ENCODE results near the gene ANKDD1B. TPM values are rescaled to one million over a fixed set of nuclear protein-coding genes. Genes with fewer than 3 reads are reported as not detected.

Gene ANKDD1B
- total RNA-seq, 1 experiment from 2014 or later = 0.52 TPM

GRCh38 chr5:75637949-75638348 lies 26.7 kb downstream of the ANKDD1B start:
- Histone ChIP-seq H3K4me2 (ENCODE audit: low read depth, low read length, poor library complexity, severe bottlenecking) (no peak overlapping the region), H3K9me3 (ENCODE audit: low read length) (no peaks in the 10 kb centered on the region), H4K20me1 (ENCODE audit: insufficient read depth, low read depth, low read length) (no peaks in the 10 kb centered on the region), H3K4me1 (ENCODE audit: low read length) (no peaks in the 10 kb centered on the region), H3K4me3 (ENCODE audit: low read length) (no peak overlapping the region), H3K27ac (ENCODE audit: low read length) (no peak overlapping the region), H2AFZ (ENCODE audit: low read length) (no peak overlapping the region), H3K36me3 (ENCODE audit: insufficient read depth, low read length) (no peaks in the 10 kb centered on the region), H3K27me3 (ENCODE audit: low read length) (no peaks in the 10 kb centered on the region), H3K9me2 (replicated peaks; ENCODE audit: insufficient read depth, low read length) (no peaks in the 10 kb centered on the region), H3K79me2 (ENCODE audit: low read length) (no peaks in the 10 kb centered on the region), H3K9ac (ENCODE audit: low read length) (no peak overlapping the region)
- no peak for DNase-seq

- no peaks in the 10 kb centered on the region for H3K4me1 ChIP-seq (ENCODE audit: low read length)
- no peaks in the 10 kb centered on the region for H3K79me2 ChIP-seq (ENCODE audit: low read length)
- no peak overlapping the region for H3K4me3 ChIP-seq (ENCODE audit: low read length)
- H4K20me1 ChIP-seq (ENCODE audit: insufficient read depth, low read depth, low read length) = no peaks in the 10 kb centered on the region
- no peak for DNase-seq
- no peaks in the 10 kb centered on the region for H3K36me3 ChIP-seq (ENCODE audit: insufficient read depth, low read length)
- H2AFZ ChIP-seq (ENCODE audit: low read length) = no peak overlapping the region
- no peaks in the 10 kb centered on the region for H3K9me3 ChIP-seq (ENCODE audit: low read length)
- no peak overlapping the region for H3K27ac ChIP-seq (ENCODE audit: low read length)
- no peaks in the 10 kb centered on the region for H3K9me2 ChIP-seq (replicated peaks; ENCODE audit: insufficient read depth, low read length)
- H3K9ac ChIP-seq (ENCODE audit: low read length) = no peak overlapping the region
- H3K27me3 ChIP-seq (ENCODE audit: low read length) = no peaks in the 10 kb centered on the region
- no peak overlapping the region for H3K4me2 ChIP-seq (ENCODE audit: low read depth, low read length, poor library complexity, severe bottlenecking)
Measured at GRCh38 chr5:75639535-75640311, 28.5 kb downstream of the ANKDD1B start.

- Histone ChIP-seq H3K27me3 (ENCODE audit: low read length) (no peaks in the 10 kb centered on the region), H4K20me1 (ENCODE audit: insufficient read depth, low read depth, low read length) (no peaks in the 10 kb centered on the region), H3K79me2 (ENCODE audit: low read length) (no peaks in the 10 kb centered on the region), H3K4me3 (ENCODE audit: low read length) (no peak overlapping the region), H3K9me2 (replicated peaks; ENCODE audit: insufficient read depth, low read length) (no peaks in the 10 kb centered on the region), H3K9me3 (ENCODE audit: low read length) (no peaks in the 10 kb centered on the region), H3K4me1 (ENCODE audit: low read length) (no peaks in the 10 kb centered on the region), H3K36me3 (ENCODE audit: insufficient read depth, low read length) (no peaks in the 10 kb centered on the region), H3K27ac (ENCODE audit: low read length) (no peak overlapping the region), H3K9ac (ENCODE audit: low read length) (no peak overlapping the region), H2AFZ (ENCODE audit: low read length) (no peak overlapping the region), H3K4me2 (ENCODE audit: low read depth, low read length, poor library complexity, severe bottlenecking) (no peak overlapping the region)
- DNase-seq = no peak
Measured at GRCh38 chr5:75640395-75640794, 29.1 kb downstream of the ANKDD1B start.

GRCh38 chr5:75640826-75641225 lies 29.6 kb downstream of the ANKDD1B start:
- no peak overlapping the region for H3K4me3 ChIP-seq (ENCODE audit: low read length)
- H3K4me2 ChIP-seq (ENCODE audit: low read depth, low read length, poor library complexity, severe bottlenecking) = no peak overlapping the region
- no peaks in the 10 kb centered on the region for H3K79me2 ChIP-seq (ENCODE audit: low read length)
- no peaks in the 10 kb centered on the region for H3K27me3 ChIP-seq (ENCODE audit: low read length)
- H3K4me1 ChIP-seq (ENCODE audit: low read length) = no peaks in the 10 kb centered on the region
- H3K27ac ChIP-seq (ENCODE audit: low read length) = no peak overlapping the region
- H3K9ac ChIP-seq (ENCODE audit: low read length) = no peak overlapping the region
- H3K9me2 ChIP-seq (replicated peaks; ENCODE audit: insufficient read depth, low read length) = no peaks in the 10 kb centered on the region
- no peak for DNase-seq
- no peaks in the 10 kb centered on the region for H3K36me3 ChIP-seq (ENCODE audit: insufficient read depth, low read length)
- H2AFZ ChIP-seq (ENCODE audit: low read length) = no peak overlapping the region
- no peaks in the 10 kb centered on the region for H3K9me3 ChIP-seq (ENCODE audit: low read length)
- H4K20me1 ChIP-seq (ENCODE audit: insufficient read depth, low read depth, low read length) = no peaks in the 10 kb centered on the region

- no peaks in the 10 kb centered on the region for H3K36me3 ChIP-seq (ENCODE audit: insufficient read depth, low read length)
- H3K9me3 ChIP-seq (ENCODE audit: low read length) = no peaks in the 10 kb centered on the region
- H3K4me3 ChIP-seq (ENCODE audit: low read length) = no peak overlapping the region
- no peak for DNase-seq
- no peaks in the 10 kb centered on the region for H3K27me3 ChIP-seq (ENCODE audit: low read length)
- H2AFZ ChIP-seq (ENCODE audit: low read length) = no peak overlapping the region
- no peaks in the 10 kb centered on the region for H3K9me2 ChIP-seq (replicated peaks; ENCODE audit: insufficient read depth, low read length)
- no peaks in the 10 kb centered on the region for H3K79me2 ChIP-seq (ENCODE audit: low read length)
- H4K20me1 ChIP-seq (ENCODE audit: insufficient read depth, low read depth, low read length) = no peaks in the 10 kb centered on the region
- no peak overlapping the region for H3K4me2 ChIP-seq (ENCODE audit: low read depth, low read length, poor library complexity, severe bottlenecking)
- no peaks in the 10 kb centered on the region for H3K4me1 ChIP-seq (ENCODE audit: low read length)
- H3K27ac ChIP-seq (ENCODE audit: low read length) = no peak overlapping the region
- no peak overlapping the region for H3K9ac ChIP-seq (ENCODE audit: low read length)
Measured at GRCh38 chr5:75648712-75649111, 37.5 kb downstream of the ANKDD1B start.

GRCh38 chr5:75651575-75652238 lies 40.5 kb downstream of the ANKDD1B start:
- Histone ChIP-seq H3K4me2 (ENCODE audit: low read depth, low read length, poor library complexity, severe bottlenecking) (no peak overlapping the region), H3K9me2 (replicated peaks; ENCODE audit: insufficient read depth, low read length) (no peaks in the 10 kb centered on the region), H2AFZ (ENCODE audit: low read length) (no peak overlapping the region), H3K9me3 (ENCODE audit: low read length) (no peaks in the 10 kb centered on the region), H4K20me1 (ENCODE audit: insufficient read depth, low read depth, low read length) (no peaks in the 10 kb centered on the region), H3K9ac (ENCODE audit: low read length) (no peak overlapping the region), H3K27me3 (ENCODE audit: low read length) (no peaks in the 10 kb centered on the region), H3K27ac (ENCODE audit: low read length) (no peak overlapping the region), H3K4me3 (ENCODE audit: low read length) (no peak overlapping the region), H3K4me1 (ENCODE audit: low read length) (no peaks in the 10 kb centered on the region), H3K79me2 (ENCODE audit: low read length) (no peaks in the 10 kb centered on the region), H3K36me3 (ENCODE audit: insufficient read depth, low read length) (no peaks in the 10 kb centered on the region)
- DNase-seq = no peak

- Histone ChIP-seq H3K4me1 (ENCODE audit: low read length) (no peaks in the 10 kb centered on the region), H3K9ac (ENCODE audit: low read length) (no peak overlapping the region), H3K36me3 (ENCODE audit: insufficient read depth, low read length) (no peaks in the 10 kb centered on the region), H3K9me3 (ENCODE audit: low read length) (no peaks in the 10 kb centered on the region), H3K4me2 (ENCODE audit: low read depth, low read length, poor library complexity, severe bottlenecking) (no peak overlapping the region), H3K27ac (ENCODE audit: low read length) (no peak overlapping the region), H3K9me2 (replicated peaks; ENCODE audit: insufficient read depth, low read length) (no peaks in the 10 kb centered on the region), H4K20me1 (ENCODE audit: insufficient read depth, low read depth, low read length) (no peaks in the 10 kb centered on the region), H3K79me2 (ENCODE audit: low read length) (no peaks in the 10 kb centered on the region), H3K27me3 (ENCODE audit: low read length) (no peaks in the 10 kb centered on the region), H2AFZ (ENCODE audit: low read length) (no peak overlapping the region), H3K4me3 (ENCODE audit: low read length) (no peak overlapping the region)
- no peak for DNase-seq
Measured at GRCh38 chr5:75653521-75653920, 42.3 kb downstream of the ANKDD1B start.

GRCh38 chr5:75654693-75655295 lies 43.5 kb downstream of the ANKDD1B start:
- no peaks in the 10 kb centered on the region for H3K79me2 ChIP-seq (ENCODE audit: low read length)
- H3K36me3 ChIP-seq (ENCODE audit: insufficient read depth, low read length) = no peaks in the 10 kb centered on the region
- H4K20me1 ChIP-seq (ENCODE audit: insufficient read depth, low read depth, low read length) = no peaks in the 10 kb centered on the region
- no peak overlapping the region for H3K4me2 ChIP-seq (ENCODE audit: low read depth, low read length, poor library complexity, severe bottlenecking)
- no peak overlapping the region for H3K27ac ChIP-seq (ENCODE audit: low read length)
- no peaks in the 10 kb centered on the region for H3K4me1 ChIP-seq (ENCODE audit: low read length)
- H3K9me3 ChIP-seq (ENCODE audit: low read length) = no peaks in the 10 kb centered on the region
- no peaks in the 10 kb centered on the region for H3K9me2 ChIP-seq (replicated peaks; ENCODE audit: insufficient read depth, low read length)
- H2AFZ ChIP-seq (ENCODE audit: low read length) = no peak overlapping the region
- H3K4me3 ChIP-seq (ENCODE audit: low read length) = no peak overlapping the region
- no peaks in the 10 kb centered on the region for H3K27me3 ChIP-seq (ENCODE audit: low read length)
- H3K9ac ChIP-seq (ENCODE audit: low read length) = no peak overlapping the region
- DNase-seq = no peak

All from Karpas-422 (cell line).